ENCODE data around the gene RCOR3.

DNA sequence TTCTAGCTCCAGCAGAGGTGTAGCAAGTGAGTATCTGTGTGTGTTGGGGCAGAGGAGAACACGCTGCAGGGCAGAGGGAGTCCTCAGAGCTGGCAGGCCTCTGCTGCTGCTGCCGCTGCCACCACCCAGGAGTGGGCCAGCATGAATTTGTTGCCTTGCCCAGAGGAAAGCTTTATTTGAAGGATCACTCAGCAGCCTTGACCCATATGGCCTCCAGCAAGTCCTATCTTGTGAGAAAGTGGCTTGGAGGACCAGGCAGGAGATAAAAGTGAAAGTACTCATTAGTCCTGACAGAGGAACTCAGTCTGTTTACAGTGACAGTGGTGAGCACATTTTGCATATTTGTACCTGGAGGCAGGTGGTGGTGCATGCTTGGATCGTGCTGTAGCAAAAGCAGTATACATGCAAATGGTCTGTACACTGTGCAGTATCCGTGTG is 70.6 kb downstream of the RCOR3 start:
- TF ChIP-seq, protein P1, sequence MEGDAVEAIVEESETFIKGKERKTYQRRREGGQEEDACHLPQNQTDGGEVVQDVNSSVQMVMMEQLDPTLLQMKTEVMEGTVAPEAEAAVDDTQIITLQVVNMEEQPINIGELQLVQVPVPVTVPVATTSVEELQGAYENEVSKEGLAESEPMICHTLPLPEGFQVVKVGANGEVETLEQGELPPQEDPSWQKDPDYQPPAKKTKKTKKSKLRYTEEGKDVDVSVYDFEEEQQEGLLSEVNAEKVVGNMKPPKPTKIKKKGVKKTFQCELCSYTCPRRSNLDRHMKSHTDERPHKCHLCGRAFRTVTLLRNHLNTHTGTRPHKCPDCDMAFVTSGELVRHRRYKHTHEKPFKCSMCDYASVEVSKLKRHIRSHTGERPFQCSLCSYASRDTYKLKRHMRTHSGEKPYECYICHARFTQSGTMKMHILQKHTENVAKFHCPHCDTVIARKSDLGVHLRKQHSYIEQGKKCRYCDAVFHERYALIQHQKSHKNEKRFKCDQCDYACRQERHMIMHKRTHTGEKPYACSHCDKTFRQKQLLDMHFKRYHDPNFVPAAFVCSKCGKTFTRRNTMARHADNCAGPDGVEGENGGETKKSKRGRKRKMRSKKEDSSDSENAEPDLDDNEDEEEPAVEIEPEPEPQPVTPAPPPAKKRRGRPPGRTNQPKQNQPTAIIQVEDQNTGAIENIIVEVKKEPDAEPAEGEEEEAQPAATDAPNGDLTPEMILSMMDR (IDR thresholded peaks at IDR 0.05): no peak
- TF ChIP-seq POLR2A (IDR thresholded peaks at IDR 0.05): no peak
- TF ChIP-seq EP300 (IDR thresholded peaks at IDR 0.05): no peak
- TF ChIP-seq POLR2AphosphoS5 (IDR thresholded peaks at IDR 0.05): no peak

Data from sigmoid colon (tissue), 4 donors.